Activated CD8-positive, alpha-beta memory T cell treated with anti-CD3 and anti-CD28 coated beads for 1 hour (primary cell): Measurements from ENCODE around the gene MCAT.
A peak's percentile ranks its signal among the peaks of the same experiment; 100 is the strongest.
"Not testable (repeated sequence)": the region's sequence is repeated elsewhere in the genome, so short reads cannot be mapped to it uniquely, and the experiment has no call there.

ENCODE experiments used
- DNase-seq, 2 donors: peaks; one replicate each; pipeline ENCODE4 v3.0.0-alpha.2; 2020; ENCODE audit warnings: low read depth in 1 of 2; ENCODE audit errors: extremely low read depth in 1 of 2

The MCAT gene

DNA sequence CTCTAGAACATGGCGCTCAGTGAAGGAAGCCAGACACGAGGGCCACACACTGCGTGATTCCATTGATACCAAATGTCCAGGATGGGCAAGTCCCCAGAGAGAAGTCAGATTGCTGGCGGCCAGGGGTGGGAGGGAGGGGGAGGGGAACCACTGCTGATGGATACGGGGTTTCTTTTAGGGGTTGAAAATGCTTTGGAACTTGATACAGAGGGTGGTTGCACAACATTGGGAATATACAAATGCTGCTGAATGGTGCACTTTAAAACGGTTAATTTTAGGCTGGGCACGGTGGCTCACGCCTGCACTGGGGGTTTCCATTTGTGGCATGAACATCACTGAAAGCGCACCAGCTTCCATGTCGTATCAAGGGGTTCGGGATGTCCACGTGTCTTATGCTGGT lies 13.2 kb upstream of the MCAT start:
- no peak for DNase-seq

DNA sequence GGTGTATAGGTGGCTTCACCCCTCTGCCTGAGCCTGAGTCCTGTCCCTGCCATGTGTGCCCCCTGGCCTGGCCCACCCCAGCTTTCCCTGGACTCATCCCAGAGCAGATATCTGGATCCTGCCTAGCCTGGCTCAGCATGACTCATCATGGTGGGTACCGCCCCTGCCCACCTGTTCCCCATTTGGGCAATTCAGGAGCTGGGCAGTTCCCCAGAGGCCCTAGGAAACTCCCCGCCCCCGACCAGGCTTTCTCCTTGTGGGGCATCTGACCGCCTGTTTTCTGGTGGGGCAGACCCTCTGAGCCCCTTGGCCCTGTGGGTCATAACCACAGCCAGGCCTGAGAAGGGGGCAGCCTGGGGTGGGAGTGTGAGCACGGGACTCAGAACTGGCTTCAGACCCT lies 12.6 kb upstream of the MCAT start:
- no peak for DNase-seq

DNA sequence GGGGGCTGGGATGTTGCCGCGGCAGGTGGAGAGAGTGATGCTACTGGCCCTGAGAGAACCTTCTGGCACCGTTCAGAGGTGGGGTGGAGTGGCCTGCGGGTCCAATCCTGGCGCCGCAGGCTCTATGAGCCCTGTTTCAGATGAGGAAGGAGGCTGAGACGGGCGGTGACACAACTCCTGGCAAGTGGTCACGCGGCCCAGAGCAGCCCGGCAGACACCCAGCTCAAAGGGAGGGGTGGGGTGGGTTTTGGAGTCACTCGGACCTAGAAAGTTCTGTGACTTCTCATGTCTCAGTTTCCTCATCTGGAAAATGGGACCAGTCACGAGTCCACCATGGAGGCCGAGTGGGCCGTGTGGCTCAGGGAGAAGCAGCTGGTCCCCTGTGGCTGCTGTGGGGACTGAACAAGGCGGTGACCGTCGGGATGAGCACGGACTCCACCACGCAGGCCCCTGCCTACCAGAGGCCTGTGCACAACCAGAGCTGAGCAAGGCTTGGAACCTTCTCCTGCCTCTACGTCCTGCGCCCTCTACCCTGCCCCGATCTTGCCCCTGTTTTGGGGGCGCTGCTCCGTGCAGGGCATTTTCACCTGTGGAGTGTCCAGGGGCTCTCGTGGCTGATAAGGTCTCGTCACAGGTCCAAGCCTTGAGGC lies 11.8 kb upstream of the MCAT start:
- DNase-seq: no peak

DNA sequence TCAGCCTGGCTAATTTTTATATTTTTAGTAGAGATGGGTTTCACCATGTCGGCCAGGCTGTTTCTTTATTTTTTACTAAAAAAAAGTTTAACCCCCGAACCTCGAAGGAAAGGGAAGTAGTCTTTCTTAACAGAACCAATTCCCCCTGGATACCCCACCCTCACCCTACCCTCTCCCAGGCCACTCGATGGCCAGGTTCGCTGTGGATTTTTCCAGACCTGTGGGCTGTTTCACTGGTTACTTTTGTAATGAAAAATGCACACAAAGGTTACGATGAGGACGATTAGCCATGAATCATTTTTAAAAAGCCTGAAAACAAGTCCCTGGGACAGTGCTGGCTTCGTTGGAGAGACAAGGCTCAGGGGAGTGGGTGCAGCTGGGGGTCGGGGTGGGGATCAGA lies 10.7 kb upstream of the MCAT start:
- DNase-seq: no peak

DNA sequence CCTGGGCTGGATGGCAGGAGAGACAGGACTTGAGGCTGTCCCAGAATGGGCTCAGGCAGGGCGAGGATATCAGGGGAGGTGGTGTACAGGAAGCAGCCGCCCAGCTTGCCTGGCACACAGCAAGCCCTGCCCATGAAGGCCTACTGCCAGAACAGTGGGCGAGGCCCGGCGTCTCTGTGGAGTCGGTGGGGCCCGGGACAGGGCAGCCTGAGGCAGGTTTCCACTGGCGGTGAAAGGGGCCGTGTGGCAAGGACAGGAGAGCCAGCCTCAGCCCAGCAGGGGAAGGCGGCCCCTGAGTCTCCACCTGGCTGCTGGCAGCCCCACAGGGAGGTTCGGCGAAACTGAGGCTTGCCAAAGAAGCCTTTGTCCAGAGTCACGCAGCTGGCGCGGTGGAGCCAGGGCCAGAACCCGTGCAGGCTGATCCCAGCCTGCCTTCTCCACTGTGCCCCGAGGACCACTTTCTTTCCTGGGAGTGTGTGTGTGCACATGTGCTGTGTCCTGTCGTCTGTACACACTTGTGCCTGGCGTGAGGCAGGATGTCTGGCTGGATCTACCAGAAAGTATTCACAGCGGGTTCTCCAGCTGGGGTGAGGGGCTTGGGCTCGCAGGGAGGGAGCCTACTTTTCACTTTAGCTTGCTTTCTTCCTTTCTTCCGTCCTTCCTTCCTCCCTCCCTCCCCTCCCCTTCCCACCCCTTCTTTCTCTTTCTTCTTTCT lies 9.3 kb upstream of the MCAT start:
- DNase-seq: peak in 1 of 2 donors; percentile 42

DNA sequence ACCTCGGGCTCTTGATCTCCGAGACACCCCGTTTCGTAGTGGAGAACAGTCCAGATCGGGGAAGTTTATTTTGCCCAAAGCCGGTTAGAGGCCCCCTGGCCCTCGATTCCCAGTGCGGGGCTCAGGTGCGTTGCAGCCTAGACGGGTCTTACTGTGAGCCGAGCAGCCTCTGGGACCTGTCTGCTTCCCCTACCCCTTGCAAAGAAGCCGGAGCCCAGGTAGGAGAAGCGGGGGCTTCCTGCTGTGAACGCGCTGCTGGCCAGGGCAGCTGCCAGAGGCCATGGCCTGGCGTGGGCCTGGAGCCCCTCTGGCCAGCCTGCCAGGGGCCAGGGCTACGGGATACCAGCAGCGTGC lies 8.8 kb upstream of the MCAT start:
- no peak for DNase-seq

DNA sequence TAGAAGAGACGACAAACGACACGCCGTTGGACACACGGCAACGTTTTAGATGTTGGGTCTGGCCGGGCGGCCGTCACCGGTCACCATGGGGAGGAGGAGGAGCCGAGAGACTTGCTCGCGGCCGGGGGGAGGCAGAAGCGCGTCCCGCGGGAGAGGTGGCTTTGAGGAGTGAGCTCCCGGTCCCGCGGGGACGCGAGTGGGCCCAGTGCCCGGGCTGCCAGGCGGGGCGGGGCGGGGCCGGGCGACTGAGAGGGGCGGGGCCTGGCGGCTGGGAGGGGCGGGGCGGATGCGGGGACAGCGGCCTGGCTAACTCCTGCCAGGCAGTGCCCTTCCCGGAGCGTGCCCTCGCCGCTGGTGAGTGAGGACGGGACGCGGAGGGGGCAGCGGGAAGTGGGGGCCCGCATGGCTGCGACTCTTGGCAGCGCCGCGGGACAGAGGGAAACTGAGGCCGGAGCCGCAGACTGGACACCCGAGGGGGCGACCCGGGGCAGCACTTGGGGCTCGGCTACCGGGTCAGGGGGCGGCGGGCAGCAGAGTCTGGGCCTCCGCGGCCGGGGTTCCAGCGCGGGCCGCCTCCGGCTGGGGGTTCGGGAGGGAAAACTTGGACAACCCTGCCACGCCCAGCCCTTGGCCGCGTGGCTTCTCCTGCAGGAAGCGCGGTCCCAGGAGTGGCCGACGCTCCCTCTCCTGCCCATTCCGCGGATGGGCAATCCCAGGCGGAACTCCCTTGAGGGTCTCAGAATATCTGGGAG lies 8.2 kb upstream of the MCAT start, which contains the start of gene TSPO:
TSPO (plus strand) TSS at position 309 of the 752 bp plus-strand sequence. CDS start 7,680 bp downstream, outside the sequence.
- DNase-seq: peak in 1 of 2 donors; percentile 53

DNA sequence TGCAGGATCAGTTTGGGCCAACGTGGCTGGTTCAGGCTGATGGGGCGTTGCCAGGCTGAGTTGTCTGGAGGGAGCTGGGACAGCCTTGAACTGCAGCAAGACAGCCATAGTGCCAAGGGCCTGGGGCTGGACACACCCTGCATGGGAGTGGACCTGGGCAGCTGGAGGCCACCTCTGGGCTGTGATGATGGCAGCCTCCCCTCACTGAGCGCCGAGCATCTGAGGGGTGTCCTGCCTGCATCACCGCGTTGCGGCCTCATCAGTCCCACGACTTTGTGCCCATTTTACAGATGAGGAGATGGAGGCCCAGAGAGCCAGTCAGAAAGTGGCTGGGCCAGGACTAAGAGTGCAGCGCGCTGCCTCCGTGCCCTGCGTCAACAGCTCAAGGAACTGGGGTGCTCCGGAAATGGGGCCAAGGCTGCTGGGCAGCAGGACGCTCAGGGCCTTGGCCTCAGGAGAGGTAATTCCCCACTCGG lies 7.6 kb upstream of the MCAT start:
- no peak for DNase-seq

DNA sequence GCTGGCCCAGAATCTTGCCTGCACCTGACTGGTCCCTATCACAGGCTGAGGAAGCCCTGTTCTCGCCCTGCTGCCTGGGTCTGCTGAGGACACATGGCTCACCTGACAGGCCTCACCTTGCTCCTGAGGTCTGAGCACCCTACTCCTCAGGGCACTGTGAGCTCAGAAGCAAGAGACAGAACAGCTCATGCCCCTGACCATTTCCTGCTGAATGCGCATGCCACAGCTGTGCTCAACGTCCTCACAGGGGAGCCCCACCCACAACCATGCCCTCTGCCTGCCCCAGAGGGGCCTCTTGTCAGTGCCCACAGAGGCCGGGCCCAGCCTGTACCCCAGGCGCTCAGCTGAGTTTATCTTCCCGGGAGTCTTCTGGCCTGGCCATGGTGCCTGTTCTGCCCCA lies 5.4 kb upstream of the MCAT start:
- no peak for DNase-seq

DNA sequence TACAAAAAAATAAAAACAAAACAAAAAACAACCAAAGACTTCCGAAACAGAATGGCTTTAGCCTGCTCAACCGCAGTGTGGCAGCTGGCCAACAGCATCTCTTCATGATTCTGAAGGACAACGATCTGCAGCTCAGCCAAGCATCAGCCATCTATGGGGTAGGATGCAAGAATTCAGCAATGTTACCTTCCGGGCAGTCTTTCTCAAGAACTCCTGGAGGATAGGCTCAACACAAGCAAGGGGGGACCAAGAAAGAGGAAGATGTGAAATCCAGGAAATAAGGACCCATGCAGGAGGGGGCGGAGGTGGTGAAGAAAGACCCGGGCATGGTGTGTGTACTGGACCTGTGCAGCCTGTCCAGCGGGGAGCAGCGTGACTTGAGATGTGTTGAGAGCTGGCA lies 4.6 kb upstream of the MCAT start:
- DNase-seq: no peak

DNA sequence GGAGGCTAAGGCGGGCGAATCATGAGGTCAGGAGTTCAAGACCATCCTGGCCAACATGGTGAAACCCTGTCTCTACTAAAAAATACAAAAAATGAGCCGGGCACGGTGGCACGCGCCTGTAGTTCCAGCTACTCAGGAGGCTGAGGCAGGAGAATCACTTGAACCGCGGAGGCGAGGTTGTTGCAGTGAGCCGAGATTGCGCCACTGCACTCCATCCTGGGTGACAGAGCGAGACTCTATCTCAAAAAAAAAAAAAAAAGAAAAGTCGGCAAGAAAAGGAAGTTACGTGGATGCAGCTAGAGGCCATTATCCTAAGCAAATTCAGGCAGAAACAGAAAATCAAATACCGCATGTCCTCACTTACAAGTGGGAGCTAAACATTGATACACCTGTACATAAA lies 3.1 kb upstream of the MCAT start:
- not testable (repeated sequence) for DNase-seq

DNA sequence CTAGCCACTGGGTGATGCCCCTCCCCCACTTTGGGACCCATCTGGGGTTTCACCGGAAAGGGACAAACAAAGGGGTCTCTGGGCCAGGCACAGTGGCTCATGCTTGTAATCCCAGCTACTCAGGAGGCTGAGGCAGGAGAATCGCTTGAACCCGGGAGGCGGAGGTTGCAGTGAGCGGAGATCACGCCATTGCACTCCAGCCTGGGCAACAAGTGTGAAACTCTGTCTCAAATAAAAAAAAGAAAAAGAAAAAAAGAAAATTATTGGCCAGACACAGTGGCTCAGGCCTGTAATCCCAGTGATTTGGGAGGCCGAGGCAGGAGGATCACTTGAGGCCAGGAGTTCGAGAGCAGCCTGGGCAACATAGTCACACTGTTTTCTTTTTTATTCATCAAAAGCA lies 2.2 kb upstream of the MCAT start:
- DNase-seq: not testable (repeated sequence)

DNA sequence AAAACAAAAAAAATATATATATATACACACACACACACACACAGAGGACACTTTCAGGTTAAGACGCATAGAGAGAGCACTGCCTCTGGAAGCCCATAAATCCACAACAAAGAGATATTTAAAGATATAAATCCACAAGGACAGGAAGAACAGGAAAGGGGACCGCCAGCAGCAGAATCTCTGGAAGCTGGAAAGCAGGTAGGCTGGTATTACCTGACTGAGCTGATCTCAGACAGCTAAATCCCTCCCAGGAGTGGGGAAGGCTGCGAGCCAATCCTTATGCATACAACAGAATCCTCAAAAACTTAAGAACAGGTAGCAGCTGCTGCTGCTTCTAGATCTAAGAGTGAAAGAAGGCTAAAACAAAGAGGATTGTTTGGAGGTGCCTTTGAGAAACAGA lies 1.8 kb upstream of the MCAT start:
- no peak for DNase-seq

DNA sequence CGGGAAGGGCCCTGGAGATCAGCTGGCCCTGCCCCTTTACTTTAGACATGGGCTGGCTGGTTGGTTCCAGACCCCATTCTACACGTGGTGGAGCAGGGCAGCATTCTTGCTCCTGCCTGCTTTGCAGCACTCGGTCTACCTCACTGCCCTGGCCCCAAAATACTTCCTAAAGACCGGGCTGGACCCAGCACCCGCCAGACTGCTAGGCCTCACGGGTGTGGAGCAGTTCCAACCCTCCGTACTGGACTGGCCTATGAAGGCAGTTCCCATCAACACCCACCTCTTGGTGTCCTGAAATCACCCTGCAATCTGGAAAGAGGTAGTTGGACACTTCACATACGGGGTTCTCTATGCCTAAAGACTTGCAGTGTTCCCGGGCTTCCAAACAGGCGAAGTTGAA lies 6.4 kb downstream of the MCAT start:
- no peak for DNase-seq

DNA sequence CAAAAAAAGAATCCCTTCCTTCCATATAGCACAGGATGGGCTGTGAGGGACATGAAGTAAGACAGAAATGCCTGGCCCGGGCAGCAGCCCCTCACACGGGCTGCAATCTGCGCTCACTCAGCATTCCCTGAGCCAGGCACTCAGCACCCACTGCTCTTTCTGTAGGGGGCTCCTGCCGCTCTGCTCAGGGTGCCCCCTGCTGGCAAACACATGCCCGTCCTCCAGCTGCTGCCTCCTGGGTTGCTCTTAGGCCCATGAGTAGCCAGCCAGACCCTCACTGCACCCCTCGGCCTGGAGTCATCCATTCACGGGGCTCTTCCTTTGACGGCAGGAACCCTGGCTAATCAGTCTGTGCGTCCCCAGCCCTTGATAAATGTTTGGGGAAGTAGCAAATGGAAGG lies 6.9 kb downstream of the MCAT start:
- DNase-seq: peak in 1 of 2 donors; percentile 27

DNA sequence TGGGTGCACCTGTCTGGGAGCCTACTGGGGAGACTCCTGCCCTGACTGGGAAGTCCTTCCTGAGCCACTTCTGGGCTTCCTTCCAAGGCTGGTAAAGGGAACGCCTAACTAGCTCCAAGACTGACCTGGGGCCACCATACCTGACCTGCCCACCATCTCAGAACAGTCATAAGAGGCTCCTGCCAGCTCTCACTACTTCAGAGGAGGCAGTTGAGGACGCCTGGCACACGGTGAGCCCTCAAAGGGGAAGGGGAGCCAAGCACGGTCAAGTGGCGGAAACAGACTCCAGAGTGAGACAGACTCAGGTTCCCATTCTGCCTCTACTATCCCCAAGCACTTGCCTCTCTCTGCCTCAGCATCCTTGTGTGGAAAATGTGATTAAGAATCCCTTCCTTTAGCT lies 7.6 kb downstream of the MCAT start:
- DNase-seq: no peak

DNA sequence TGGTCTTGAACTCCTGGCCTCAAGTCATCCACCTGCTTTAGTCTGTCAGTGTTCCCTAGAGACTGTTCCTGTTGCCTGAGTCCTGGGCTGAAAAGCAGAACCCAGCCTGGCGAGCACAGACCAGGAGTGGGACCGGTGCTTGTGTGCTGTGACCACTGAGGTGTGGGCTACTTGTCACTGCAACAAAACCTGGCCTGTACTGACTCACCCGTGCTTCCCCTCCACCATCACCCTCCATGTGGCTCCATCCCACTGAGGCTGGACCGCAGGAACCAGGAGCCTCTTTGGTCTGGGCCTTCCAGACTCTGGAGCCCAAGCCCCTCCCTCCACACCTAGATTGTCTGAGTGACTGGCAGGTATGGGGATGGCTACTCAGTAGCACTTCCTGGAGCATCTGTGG lies 8.6 kb downstream of the MCAT start:
- no peak for DNase-seq

DNA sequence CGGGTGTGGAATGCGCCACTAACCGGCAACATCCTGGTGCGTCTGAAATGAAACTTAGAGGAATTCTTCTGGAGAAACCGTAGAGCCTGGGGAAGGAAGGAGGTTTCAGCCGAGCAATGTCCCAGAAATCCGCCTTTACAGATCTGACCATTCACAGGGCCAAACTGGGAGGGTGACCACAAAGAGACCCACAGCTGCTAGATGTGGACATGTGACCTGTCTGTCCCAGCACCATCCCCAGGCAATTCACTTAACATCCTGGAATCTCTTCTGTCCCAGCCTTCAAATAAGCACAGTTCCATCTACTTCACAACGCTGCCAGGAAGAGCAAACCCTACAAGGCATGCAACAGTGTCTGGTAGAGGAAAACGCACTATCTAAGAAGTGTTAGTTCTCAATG lies 9.8 kb downstream of the MCAT start:
- DNase-seq: no peak

DNA sequence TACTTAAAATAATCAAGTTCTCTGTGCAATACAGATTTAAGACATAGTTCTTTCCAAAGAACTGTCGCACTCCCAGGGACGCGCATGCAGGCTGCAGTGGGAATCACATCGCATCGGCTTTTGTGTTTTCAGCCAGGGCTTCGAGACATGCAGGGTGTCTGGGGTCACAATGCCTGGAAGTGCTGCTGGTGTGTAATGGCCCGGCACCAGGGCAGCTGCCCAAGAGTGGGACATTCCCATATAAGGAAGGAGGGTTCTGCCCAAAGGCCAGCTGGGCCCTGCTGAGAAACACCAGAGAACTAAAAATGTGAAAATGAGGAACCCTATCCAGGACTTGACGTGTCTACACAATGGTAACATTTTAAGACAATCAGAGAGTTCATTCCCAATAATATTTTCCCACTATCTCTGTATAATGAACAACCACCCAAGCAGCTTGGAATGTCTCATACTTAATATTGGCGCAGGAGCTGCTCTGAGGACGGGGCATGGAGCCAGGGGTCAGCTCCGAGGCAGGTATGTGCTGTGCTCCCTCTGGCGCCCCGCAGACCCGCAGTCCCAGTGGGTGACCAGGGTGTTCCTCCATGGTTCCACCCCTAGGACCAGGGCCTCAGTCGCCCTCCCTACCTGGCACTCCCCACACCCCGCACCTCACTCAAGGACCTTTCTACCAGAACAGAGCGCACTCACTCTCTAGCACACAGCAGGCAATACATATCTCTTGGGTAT lies 11.3 kb downstream of the MCAT start:
- DNase-seq: no peak

DNA sequence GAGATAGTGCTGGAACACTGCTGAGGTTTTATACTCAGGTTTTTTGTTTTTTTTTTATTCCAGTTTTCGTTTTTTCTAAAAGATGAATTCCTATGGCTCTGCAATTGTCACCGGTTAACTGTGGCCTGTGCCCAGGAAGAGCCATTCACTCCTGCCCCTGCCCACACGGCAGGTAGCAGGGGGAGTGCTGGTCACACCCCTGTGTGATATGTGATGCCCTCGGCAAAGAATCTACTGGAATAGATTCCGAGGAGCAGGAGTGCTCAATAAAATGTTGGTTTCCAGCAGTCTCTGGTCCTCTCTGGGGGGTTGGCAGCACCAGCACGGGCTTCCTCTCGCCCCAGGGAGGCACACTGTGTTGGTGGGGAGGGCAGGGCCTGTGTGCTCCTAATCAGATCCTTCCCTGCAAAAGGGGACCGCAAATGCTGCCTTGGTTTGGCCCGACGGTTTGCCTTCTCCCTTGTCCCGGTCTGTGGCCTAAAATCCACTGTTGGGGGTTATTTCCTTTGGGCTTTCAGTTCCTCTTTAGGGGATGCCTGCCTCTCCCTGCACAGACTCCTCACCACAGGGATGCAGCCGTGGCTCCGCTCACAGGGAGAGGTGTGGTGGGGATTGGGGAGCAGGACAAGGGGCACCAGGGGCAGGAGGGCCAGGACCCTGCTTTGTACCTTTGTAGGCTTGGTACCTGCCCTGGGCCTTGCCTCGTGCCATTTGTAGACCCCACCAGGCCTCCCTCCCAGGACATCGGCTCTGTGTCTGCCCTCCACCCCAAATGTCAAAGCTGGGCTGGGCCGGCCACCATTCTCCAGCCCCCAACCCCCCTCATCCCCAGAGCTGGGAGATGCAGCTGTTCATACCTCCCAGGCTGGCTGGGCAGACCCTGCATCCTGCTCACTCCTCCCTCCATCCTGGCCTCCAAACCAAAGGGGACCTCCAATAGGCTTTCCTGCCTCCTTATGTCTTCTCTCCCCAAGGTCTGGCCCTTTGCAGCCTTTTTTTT lies 13.5 kb downstream of the MCAT start:
- DNase-seq: no peak
